ENCODE results near the gene SPATA17.

GRCh38 chr1:217846733-217847132, 215.6 kb downstream of the SPATA17 start:
- TF ChIP-seq CTCF (IDR thresholded peaks at IDR 0.05; ENCODE audit: poor library complexity) = no peak
- TF ChIP-seq EZH2 (IDR thresholded peaks at IDR 0.05; ENCODE audit: borderline replicate concordance) = no peak
- TF ChIP-seq EZH2phosphoT487 (IDR thresholded peaks at IDR 0.05; ENCODE audit: low read depth, severe bottlenecking, unreplicated experiment) = no peak

All from hepatocyte (in vitro differentiated cells).